ENCODE data around the gene BBX.

The BBX gene

GRCh38 chr3:107680698-107681097 is 157.9 kb downstream of the BBX start:
- no peak for DNase-seq (ENCODE audit: low read depth)

GRCh38 chr3:107681396-107681795 is 158.6 kb downstream of the BBX start:
- DNase-seq (ENCODE audit: low read depth): no peak
- no peak overlapping the region for H3K4me3 ChIP-seq (ENCODE audit: low read length)
- TF ChIP-seq CTCF (conservative IDR thresholded peaks at IDR 0.05; ENCODE audit: low read depth, low read length): no peak

More at GRCh38 chr3:107680698-107681097, 157.9 kb downstream of the BBX start:
- H3K4me3 ChIP-seq (ENCODE audit: low read length): no peak overlapping the region
- TF ChIP-seq CTCF (conservative IDR thresholded peaks at IDR 0.05; ENCODE audit: low read depth, low read length): no peak

DNA sequence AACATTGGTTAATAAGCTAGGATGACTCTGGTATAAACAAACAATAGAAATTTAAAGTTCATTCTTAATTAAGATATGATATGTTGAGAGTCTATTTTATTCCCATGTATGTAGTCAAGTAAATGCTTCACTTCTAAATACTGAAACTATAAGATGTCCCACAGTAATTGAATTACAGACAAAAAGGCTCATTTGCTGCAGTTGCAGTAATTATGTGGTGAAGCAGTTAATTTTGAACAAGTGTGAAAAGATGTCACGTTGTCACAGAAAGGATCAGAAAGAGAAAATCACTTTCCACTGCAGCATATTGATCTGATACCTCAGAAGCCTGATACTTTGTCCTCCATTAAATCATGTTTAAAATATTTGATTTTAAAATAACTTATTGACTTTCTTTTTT is 159.8 kb downstream of the BBX start:
- no peak for DNase-seq (ENCODE audit: low read depth)
- no peak for TF ChIP-seq CTCF (conservative IDR thresholded peaks at IDR 0.05; ENCODE audit: low read depth, low read length)

GRCh38 chr3:107683447-107683846 is 160.7 kb downstream of the BBX start:
- DNase-seq (ENCODE audit: low read depth): no peak
- no peak overlapping the region for H3K4me3 ChIP-seq (ENCODE audit: low read length)
- TF ChIP-seq CTCF (conservative IDR thresholded peaks at IDR 0.05; ENCODE audit: low read depth, low read length): no peak

More for the DNA sequence above, 159.8 kb downstream of the BBX start:
- H3K4me3 ChIP-seq (ENCODE audit: low read length): no peak overlapping the region

- DNase-seq (ENCODE audit: low read depth): no peak
- TF ChIP-seq CTCF (conservative IDR thresholded peaks at IDR 0.05; ENCODE audit: low read depth, low read length): no peak
- H3K4me3 ChIP-seq (ENCODE audit: low read length): no peak overlapping the region
Measured at GRCh38 chr3:107684431-107684925, 161.7 kb downstream of the BBX start.

DNA sequence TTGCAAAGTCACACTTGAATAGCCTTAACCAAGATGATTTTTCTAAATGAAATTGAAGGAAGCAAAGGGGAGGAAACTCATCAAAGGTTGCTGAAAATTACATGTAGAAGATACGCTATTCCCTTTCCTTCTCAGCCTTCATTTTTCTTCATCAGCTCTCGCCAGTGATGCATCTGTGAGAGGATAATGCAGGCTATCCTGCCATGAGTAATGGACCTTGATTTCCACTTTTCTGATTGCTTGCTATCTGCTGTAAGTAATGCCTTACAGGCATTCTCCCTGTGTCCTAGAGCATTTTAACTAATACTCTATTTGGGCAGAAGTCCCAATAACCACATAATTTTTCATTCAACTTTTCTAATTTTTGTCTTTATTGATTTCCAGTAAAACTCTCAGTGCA is 162.6 kb downstream of the BBX start:
- TF ChIP-seq CTCF (conservative IDR thresholded peaks at IDR 0.05; ENCODE audit: low read depth, low read length): no peak
- H3K4me3 ChIP-seq (ENCODE audit: low read length): no peak overlapping the region
- DNase-seq (ENCODE audit: low read depth): no peak

- no peak for TF ChIP-seq CTCF (conservative IDR thresholded peaks at IDR 0.05; ENCODE audit: low read depth, low read length)
- no peak overlapping the region for H3K4me3 ChIP-seq (ENCODE audit: low read length)
- DNase-seq (ENCODE audit: low read depth): no peak
Measured at GRCh38 chr3:107687056-107687581, 164.4 kb downstream of the BBX start.
